HG03025 (cell line): Measurements from ENCODE around the gene GSTP1.
"Not testable (repeated sequence)": the region's sequence is repeated elsewhere in the genome, so short reads cannot be mapped to it uniquely, and the experiment has no call there.

ENCODE experiments used
- ATAC-seq: cut with Tn5 transposase; IDR thresholded peaks from one replicate; pipeline ENCODE4 v1.9.1; 2021; ENCODE audit warnings: mild to moderate bottlenecking, moderate library complexity; ENCODE audit not compliant: unreplicated experiment, low FRiP score

GSTP1 gene

GRCh38 chr11:67562963-67563704 lies 20.5 kb upstream of the GSTP1 start:
- ATAC-seq = no peak

GRCh38 chr11:67563705-67564114 lies 19.9 kb upstream of the GSTP1 start:
- not testable (repeated sequence) for ATAC-seq

GRCh38 chr11:67564230-67564629 lies 19.4 kb upstream of the GSTP1 start:
- no peak for ATAC-seq

- no peak for ATAC-seq
Measured at GRCh38 chr11:67571443-67571842, 12.2 kb upstream of the GSTP1 start.

GRCh38 chr11:67572305-67572704 lies 11.3 kb upstream of the GSTP1 start:
- ATAC-seq = no peak

GRCh38 chr11:67572747-67573419 lies 10.7 kb upstream of the GSTP1 start:
- no peak for ATAC-seq

- ATAC-seq = no peak
Measured at GRCh38 chr11:67574938-67575337, 8.7 kb upstream of the GSTP1 start.

- no peak for ATAC-seq
Measured at GRCh38 chr11:67576735-67577475, 6.7 kb upstream of the GSTP1 start.

GRCh38 chr11:67577951-67578350 lies 5.7 kb upstream of the GSTP1 start:
- no peak for ATAC-seq

- no peak for ATAC-seq
Measured at GRCh38 chr11:67581469-67581868, 2.1 kb upstream of the GSTP1 start.

- ATAC-seq = no peak
Measured at GRCh38 chr11:67582011-67582410, 1.6 kb upstream of the GSTP1 start.

- no peak for ATAC-seq
Measured at GRCh38 chr11:67584205-67584880, 731 bp downstream of the GSTP1 start.

- no peak for ATAC-seq
Measured at GRCh38 chr11:67584881-67585873, 1.6 kb downstream of the GSTP1 start.

GRCh38 chr11:67585911-67586310 lies 2.3 kb downstream of the GSTP1 start:
- ATAC-seq = no peak

- no peak for ATAC-seq
Measured at GRCh38 chr11:67586568-67587250, 3.1 kb downstream of the GSTP1 start.

GRCh38 chr11:67588136-67588503 lies 4.5 kb downstream of the GSTP1 start:
- ATAC-seq = no peak

- not testable (repeated sequence) for ATAC-seq
Measured at GRCh38 chr11:67588899-67589415, 5.3 kb downstream of the GSTP1 start.

GRCh38 chr11:67592880-67593564 lies 9.4 kb downstream of the GSTP1 start:
- ATAC-seq = no peak
